Esophagus squamous epithelium (tissue), 5 donors: ENCODE results near the gene PEAK1. TPM values are rescaled to one million over a fixed set of nuclear protein-coding genes. Genes with fewer than 3 reads are reported as not detected.

Experiments
- DNase-seq: peaks from one replicate; lab custom pipeline; 2025; lab: John Stamatoyannopoulos, UW
- H3K27ac ChIP-seq, 4 donors: fragments of 200-600 bp; sonication (generic); one replicate each; pipeline ENCODE4 v1.5.1; 2016 to 2019; ENCODE audit warnings: mild to moderate bottlenecking in 1 of 4
- H3K27me3 ChIP-seq, 4 donors: fragments of 200-600 bp; sonication (generic); 1 replicate in 3 of 4; 2 replicates in 1 of 4; pipeline versions ENCODE4 v1.5.1 to v1.6.0; 2017 to 2021; ENCODE audit warnings: antibody characterized with exemption in 1 of 4
- H3K36me3 ChIP-seq, 3 donors: fragments of 200-600 bp; sonication (generic); one replicate each; pipeline ENCODE4 v1.5.1; 2016 to 2019
- H3K4me1 ChIP-seq, 3 donors: fragments of 200-600 bp; sonication (generic); one replicate each; pipeline ENCODE4 v1.5.1; 2017 to 2019
- H3K4me3 ChIP-seq, 4 donors: fragments of 200-600 bp; sonication (generic); 1 replicate in 3 of 4; 2 replicates in 1 of 4; pipeline ENCODE4 v1.5.1; 2016 to 2019; ENCODE audit warnings: mild to moderate bottlenecking in 2 of 4, moderate library complexity in 1 of 4
- H3K9me3 ChIP-seq, 3 donors: fragments of 200-600 bp; sonication (generic); one replicate each; pipeline ENCODE4 v1.5.1; 2016 to 2019
- POLR2A ChIP-seq, 4 donors: fragments of 450-650 bp; IDR thresholded peaks; one replicate each; pipeline ENCODE4 v1.6.1; 2017; ENCODE audit warnings: antibody characterized with exemption in 4 of 4, mild to moderate bottlenecking in 4 of 4, moderate library complexity in 3 of 4
- WGBS, 2 donors: methylation state at CpG; one replicate each; pipeline ENCODE4 v1.1.5; 2018; 5-methylcytosine and 5-hydroxymethylcytosine counted together
- intact Hi-C: fragments of 100-400 bp; cut with DNase I; formaldehyde crosslinking; loops from one replicate; pipeline ENCODE4 v1.15.0; 2022
- total RNA-seq, 4 donors: library from RNA; depleted of rRNA; stranded (reverse); fragments of >200 nt; gene quantifications; one replicate each; pipeline ENCODE4 v1.1.0, GENCODE V29; 2016
- TF ChIP-seq, protein P1 (sequence below), 6 experiments: fragments of 450-650 bp in 4 of 6; fragments of 200-600 bp in 2 of 6; sonication (generic) in 2 of 6; IDR thresholded peaks; one replicate each; pipeline ENCODE4 v1.5.1; 2016 to 2019; ENCODE audit warnings: antibody characterized with exemption in 6 of 6, mild to moderate bottlenecking in 4 of 6, moderate library complexity in 4 of 6
- donor health status: DM: yes; HTN: yes; CAD: no.

The PEAK1 gene
- total RNA-seq, 4 donors from 2014 or later, result 8.6 to 47.3 (median 14.0) TPM

DNA sequence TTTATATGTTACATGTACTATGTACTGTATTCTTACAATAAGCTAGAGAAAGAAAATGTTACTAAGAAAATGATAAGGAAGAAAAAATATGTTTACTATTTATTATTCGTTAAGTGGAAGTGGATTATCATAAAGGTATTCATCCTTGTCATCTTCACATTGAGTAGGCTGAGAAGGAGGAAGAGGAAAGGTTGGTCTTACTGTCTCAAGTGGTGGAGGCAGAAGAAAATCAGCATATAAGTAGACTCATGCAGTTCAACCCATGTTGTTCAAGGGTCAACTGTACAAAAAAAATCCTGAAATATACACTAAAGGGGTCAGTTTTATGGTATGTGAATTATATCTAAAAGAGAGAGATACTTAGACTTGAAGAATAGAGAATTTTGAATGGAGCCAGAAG is 6.5 kb upstream of the PEAK1 start:
- TF ChIP-seq, protein P1, sequence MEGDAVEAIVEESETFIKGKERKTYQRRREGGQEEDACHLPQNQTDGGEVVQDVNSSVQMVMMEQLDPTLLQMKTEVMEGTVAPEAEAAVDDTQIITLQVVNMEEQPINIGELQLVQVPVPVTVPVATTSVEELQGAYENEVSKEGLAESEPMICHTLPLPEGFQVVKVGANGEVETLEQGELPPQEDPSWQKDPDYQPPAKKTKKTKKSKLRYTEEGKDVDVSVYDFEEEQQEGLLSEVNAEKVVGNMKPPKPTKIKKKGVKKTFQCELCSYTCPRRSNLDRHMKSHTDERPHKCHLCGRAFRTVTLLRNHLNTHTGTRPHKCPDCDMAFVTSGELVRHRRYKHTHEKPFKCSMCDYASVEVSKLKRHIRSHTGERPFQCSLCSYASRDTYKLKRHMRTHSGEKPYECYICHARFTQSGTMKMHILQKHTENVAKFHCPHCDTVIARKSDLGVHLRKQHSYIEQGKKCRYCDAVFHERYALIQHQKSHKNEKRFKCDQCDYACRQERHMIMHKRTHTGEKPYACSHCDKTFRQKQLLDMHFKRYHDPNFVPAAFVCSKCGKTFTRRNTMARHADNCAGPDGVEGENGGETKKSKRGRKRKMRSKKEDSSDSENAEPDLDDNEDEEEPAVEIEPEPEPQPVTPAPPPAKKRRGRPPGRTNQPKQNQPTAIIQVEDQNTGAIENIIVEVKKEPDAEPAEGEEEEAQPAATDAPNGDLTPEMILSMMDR (IDR thresholded peaks at IDR 0.05), result no peak
- no peak for TF ChIP-seq POLR2A (IDR thresholded peaks at IDR 0.05)
- 67 to 80% methylated on average over 1 of the region's 1 CpG for WGBS, 2 donors
- no peak for DNase-seq
- Histone ChIP-seq H3K36me3 (no peaks in the 10 kb centered on the region), H3K4me3 (no peak overlapping the region), H3K27ac (no peak overlapping the region), H3K4me1 (peaks cover 9 to 28% (median 14%) of the 10 kb centered on the region in 3 donors), H3K9me3 (no peaks in the 10 kb centered on the region), H3K27me3 (no peaks in the 10 kb centered on the region)
- intact Hi-C loops, result no loop called here

DNA sequence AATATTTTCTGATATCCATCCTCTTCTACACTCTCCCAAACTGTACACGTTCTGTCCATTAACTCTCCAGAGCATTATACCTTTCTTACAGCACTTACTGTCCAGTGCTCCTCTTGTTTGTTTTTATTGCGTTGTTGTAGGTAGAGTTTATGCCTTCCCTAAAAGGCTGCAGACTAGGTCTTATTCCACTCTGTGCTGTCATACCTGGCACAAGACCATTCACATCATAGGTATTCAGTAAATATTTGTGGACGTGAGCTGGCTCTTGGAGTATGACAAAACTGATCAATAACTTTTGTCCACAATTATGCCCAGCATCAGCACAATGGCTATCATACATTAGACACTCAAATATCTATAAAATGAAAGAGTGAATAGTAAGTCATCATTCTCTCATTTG is 5.2 kb upstream of the PEAK1 start:
- Histone ChIP-seq H3K4me3 (no peak overlapping the region), H3K27me3 (no peaks in the 10 kb centered on the region), H3K27ac (no peak overlapping the region), H3K9me3 (no peaks in the 10 kb centered on the region), H3K36me3 (no peaks in the 10 kb centered on the region), H3K4me1 (peaks cover 9 to 34% (median 16%) of the 10 kb centered on the region in 3 donors)
- 86 to 87% methylated on average over 3 of the region's 3 CpGs for WGBS, 2 donors
- TF ChIP-seq, protein P1 (IDR thresholded peaks at IDR 0.05), result no peak
- TF ChIP-seq POLR2A (IDR thresholded peaks at IDR 0.05), result no peak
- DNase-seq, result no peak
- intact Hi-C loops, result no loop called here

DNA sequence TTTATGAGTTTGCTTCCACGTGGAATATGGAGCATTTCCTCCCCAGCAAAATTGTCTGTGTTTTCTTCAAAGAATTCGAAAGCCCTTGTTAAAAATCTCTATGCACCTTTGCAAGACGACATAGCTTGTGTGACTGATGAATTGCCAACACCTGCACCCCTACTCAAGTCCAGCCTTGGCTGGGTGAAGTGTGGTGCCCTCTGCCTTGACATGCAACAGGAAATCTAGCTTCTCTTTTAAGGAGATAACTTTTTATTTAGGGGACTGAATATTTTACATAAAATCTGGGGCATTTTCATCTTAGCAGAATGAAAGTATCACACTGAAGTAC is 1.4 kb upstream of the PEAK1 start:
- Histone ChIP-seq H3K36me3 (no peaks in the 10 kb centered on the region), H3K4me3 (peak overlapping the region; percentile 66 to 92 (median 92)), H3K27ac (peak overlapping the region; percentile 92 to 98 (median 96)), H3K4me1 (peaks cover 9 to 63% (median 16%) of the 10 kb centered on the region in 3 donors), H3K9me3 (no peaks in the 10 kb centered on the region), H3K27me3 (no peaks in the 10 kb centered on the region)
- intact Hi-C loops, result no loop called here
- TF ChIP-seq, protein P1 (IDR thresholded peaks at IDR 0.05), result no peak
- no peak for TF ChIP-seq POLR2A (IDR thresholded peaks at IDR 0.05)
- 0 to 3% methylated on average over 3 of the region's 3 CpGs for WGBS, 2 donors
- DNase-seq, result no peak

DNA sequence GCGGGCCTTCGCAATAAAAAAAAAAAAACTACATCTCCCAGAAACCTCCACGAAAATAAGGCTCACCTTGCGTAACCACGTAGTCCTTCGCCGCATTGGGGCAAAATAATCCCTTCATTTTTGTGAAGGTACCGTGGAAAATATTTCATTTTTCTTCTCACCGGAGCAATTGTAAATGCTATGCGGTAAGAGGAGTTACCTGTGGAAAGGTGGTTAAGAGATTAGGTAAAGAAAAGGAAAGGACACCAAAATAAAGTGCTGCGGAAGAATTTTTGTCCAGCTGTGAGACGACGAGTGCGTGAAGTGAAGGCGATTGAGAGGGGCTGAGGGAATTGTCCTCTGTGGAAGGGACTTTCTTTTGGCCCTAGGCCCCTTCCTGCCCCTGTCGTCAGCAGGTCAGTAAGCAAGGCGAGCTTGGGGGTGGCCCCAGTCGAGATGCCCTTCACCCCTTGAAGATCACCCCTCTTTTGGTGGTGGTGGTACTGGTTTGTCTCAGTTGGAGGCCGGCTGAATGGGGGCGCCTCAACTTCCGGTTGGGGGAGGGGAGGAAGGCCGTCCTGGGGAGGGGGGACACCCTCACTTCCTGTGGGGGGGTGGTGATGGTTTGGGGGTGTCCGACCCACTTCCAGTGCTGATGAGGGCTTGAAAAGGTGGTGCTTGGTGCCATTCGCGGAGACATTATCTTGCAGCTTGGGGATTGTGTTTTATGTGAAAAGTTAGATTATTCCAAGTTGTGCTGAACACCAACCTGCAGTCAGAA is 886 bp upstream of the PEAK1 start, which contains the start of gene HMG20A:
Gene HMG20A (plus strand): TSS at position 279 of the 760 bp plus-strand sequence. CDS start 37,520 bp downstream, outside the sequence.
- TF ChIP-seq POLR2A (IDR thresholded peaks at IDR 0.05), result peak in 1 of 4 donors; percentile 29
- TF ChIP-seq, protein P1 (IDR thresholded peaks at IDR 0.05), result no peak
- peak within 1 kb of the TSS; percentile 92 to 98 (median 96) for H3K27ac ChIP-seq
- H3K9me3 ChIP-seq, result no peaks in the 10 kb centered on the region
- H3K4me3 ChIP-seq, result peak within 1 kb of the TSS; percentile 66 to 92 (median 92)
- H3K4me1 ChIP-seq, result peaks cover 9 to 66% (median 17%) of the 10 kb centered on the region in 3 donors
- DNase-seq, result peak; percentile 4
- no peaks in the 10 kb centered on the region for H3K27me3 ChIP-seq
- intact Hi-C loops, result no loop called here
- WGBS, 2 donors, result 0% methylated on average over 20 to 21 of the region's 25 CpGs
- H3K36me3 ChIP-seq, result no peaks in the 10 kb centered on the region
